Hindlimb muscle (tissue), 1 donor: ENCODE results near the gene PRPF4. TPM values are rescaled to one million over a fixed set of nuclear protein-coding genes. Genes with fewer than 3 reads are reported as not detected.
A peak's percentile ranks its signal among the peaks of the same experiment; 100 is the strongest.

ENCODE experiments used
- DNase-seq: peaks from one replicate; pipeline ENCODE4 v3.0.0-alpha.2; 2013
- polyA plus RNA-seq: library from polyadenylated mRNA; unstranded; fragments of 120-200 nt; gene quantifications from one replicate; pipeline ENCODE4 v1.2.1, GENCODE V29; 2013; ENCODE audit not compliant: insufficient read length

PRPF4 gene
- polyA plus RNA-seq, 1 donor: 19.4 TPM

GRCh38 chr9:113315231-113315630, 39.8 kb downstream of the PRPF4 start:
- DNase-seq: no peak

- DNase-seq: no peak
Observed at GRCh38 chr9:113316030-113316429, 40.6 kb downstream of the PRPF4 start.

- DNase-seq: no peak
Observed at GRCh38 chr9:113317777-113318176, 42.3 kb downstream of the PRPF4 start.

- DNase-seq: no peak
Observed at GRCh38 chr9:113319054-113319453, 43.6 kb downstream of the PRPF4 start.

DNA sequence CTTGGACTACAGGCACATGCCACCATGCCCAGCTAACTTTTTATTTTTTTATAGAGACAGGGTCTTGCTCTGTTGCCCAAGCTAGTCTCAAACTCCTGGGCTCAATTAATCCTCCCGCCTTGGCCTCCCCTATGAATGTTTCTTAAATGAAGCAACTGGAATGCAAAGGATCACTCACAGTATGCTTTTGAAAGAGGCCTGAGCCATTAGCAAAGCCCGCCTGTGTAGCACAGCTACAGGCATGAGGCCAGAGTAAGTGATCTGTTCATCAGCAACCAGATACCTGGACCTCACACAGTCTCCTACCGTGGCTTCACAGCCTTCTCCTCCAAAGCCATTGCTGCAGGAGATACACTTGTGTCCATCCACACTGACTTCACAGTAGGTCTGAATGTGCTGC, 44.6 kb downstream of the PRPF4 start:
- no peak for DNase-seq

DNA sequence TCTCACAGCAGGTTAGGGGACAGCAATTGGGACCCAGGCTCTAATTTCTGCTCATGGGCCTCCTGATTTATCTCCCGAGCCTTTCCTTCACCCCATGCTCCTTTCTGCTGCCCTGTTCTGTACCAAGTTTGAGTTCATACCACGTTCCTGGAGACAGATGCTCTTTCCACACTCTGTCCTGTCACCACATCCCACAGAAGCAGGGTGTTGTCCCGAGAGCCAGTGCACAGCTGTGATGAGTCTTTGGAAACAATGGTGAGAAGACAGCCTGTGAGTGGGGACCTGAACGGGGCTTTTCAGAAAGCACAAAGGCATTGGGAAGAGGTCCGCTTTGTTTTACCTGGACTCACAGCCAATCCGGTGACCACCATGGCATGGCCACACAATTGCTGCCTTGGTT, 47.2 kb downstream of the PRPF4 start:
- DNase-seq: no peak

- DNase-seq: no peak
Observed at GRCh38 chr9:113326230-113326629, 50.8 kb downstream of the PRPF4 start.

- no peak for DNase-seq
Observed at GRCh38 chr9:113328045-113328782, 52.8 kb downstream of the PRPF4 start.

- no peak for DNase-seq
Observed at GRCh38 chr9:113331780-113332179, 56.3 kb downstream of the PRPF4 start.

- DNase-seq: no peak
Observed at GRCh38 chr9:113337714-113338113, 62.3 kb downstream of the PRPF4 start.

GRCh38 chr9:113340011-113340699, 64.7 kb downstream of the PRPF4 start, which contains the start of gene WDR31:
Gene WDR31, minus strand, starts transcription at chr9:113340275. Its CDS starts 8,253 bp downstream, at chr9:113332022.
- peak; percentile 92 for DNase-seq

DNA sequence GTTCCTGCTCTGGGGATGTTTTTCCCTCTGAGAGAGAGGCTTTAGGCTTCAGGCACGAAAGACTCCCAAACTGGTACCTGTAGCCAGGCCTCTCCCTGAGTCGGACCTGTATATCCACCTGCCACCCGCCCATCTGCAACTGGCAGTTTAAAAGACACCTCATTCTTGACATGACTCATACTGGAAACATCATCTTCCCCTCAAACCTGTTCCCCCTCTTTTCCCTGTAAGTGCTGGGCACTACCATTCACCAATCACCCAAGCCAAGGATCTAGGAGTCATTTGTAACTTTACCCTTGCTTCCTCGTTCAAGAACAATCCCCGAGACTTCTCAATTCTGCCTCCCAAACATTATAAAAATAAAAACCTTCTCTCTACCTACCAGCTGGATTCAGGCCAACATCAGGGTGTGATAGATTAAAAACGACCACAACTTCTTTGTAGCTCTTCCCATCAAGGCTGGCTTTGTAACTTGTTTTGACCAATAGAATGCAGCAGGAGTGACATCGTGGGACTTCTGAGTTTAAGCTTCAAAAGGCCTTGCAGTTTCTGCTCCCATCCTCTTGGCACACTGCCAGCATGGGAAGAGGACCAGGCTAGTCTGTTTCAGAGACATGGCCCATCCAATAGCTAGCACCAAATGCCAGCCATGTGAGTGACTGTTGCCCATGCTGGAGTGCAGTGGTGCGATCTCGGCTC, 66.4 kb downstream of the PRPF4 start:
- DNase-seq: no peak

Other genes with a start within 250 kb of the PRPF4 start
- 3.5 TPM for gene ZFP37, start 218.9 kb upstream of the PRPF4 start, polyA plus RNA-seq
- 3.3 TPM for gene SLC31A2, start 124.7 kb upstream of the PRPF4 start, polyA plus RNA-seq
- gene FKBP15, start 54.4 kb upstream of the PRPF4 start, polyA plus RNA-seq: 22.4 TPM
- 7.4 TPM for gene SLC31A1, start 54.1 kb upstream of the PRPF4 start, polyA plus RNA-seq
- 19.2 TPM for gene CDC26, start 86 bp upstream of the PRPF4 start, polyA plus RNA-seq
- not detected for gene RNF183, start 27.7 kb downstream of the PRPF4 start, polyA plus RNA-seq
- gene WDR31, start 64.6 kb downstream of the PRPF4 start, polyA plus RNA-seq: 2.3 TPM
- gene BSPRY, start 73.9 kb downstream of the PRPF4 start, polyA plus RNA-seq: 0.52 TPM
- gene HDHD3, start 101.3 kb downstream of the PRPF4 start, polyA plus RNA-seq: 4.9 TPM
- 20.7 TPM for gene ALAD, start 125.6 kb downstream of the PRPF4 start, polyA plus RNA-seq
- gene POLE3, start 135.0 kb downstream of the PRPF4 start, polyA plus RNA-seq: 46.6 TPM
- gene C9orf43, start 135.1 kb downstream of the PRPF4 start, polyA plus RNA-seq: 0.28 TPM
- gene RGS3, start 188.1 kb downstream of the PRPF4 start, polyA plus RNA-seq: 44.8 TPM